HG03575 (cell line): ENCODE measurements around the gene KCNK7.

Experiments
- ATAC-seq: cut with Tn5 transposase; IDR thresholded peaks from one replicate; pipeline ENCODE4 v1.9.1; 2021; ENCODE audit not compliant: unreplicated experiment, insufficient number of reproducible peaks, low FRiP score; ENCODE audit errors: extremely low read depth

Gene KCNK7

DNA sequence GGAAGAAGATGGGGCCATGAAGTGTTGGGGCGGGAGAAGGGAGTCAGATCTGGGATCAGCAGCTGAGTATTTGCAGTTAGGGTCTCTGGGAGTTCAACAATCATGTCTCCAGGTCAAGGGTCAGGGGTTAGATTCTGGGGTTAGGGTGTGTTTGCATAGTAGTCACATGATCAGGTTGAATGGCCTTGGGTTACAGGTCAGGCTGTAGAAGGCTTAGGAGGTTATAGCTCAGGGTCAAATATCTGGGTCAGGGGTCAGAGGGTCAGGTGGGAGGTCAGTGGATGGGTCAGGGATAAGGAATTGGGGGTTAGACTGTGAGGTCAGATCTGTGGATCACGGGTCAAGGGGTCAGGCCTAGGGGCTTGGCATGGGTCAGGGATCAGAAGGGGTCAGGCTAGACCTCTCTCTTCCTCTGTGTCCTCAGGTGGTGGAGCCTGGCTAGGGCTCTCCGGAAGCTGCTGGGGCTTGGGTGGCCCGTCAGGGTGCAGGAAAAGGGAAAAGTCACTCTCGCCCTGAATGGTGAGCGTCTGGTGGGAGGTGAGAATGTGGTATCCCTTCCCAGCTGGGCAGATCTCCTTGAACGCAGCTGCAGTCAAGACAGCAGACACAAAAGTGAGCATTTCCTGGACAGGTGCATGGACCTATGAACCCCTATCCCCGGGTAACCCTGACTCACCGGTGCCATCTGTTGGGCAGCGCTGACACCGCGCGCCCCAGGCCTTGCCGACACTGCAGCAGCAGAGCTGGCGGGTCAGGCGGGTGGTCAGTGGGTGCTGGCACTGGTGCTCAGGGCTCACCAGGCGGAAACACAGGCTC, 43.8 kb downstream of the KCNK7 start:
- no peak for ATAC-seq

DNA sequence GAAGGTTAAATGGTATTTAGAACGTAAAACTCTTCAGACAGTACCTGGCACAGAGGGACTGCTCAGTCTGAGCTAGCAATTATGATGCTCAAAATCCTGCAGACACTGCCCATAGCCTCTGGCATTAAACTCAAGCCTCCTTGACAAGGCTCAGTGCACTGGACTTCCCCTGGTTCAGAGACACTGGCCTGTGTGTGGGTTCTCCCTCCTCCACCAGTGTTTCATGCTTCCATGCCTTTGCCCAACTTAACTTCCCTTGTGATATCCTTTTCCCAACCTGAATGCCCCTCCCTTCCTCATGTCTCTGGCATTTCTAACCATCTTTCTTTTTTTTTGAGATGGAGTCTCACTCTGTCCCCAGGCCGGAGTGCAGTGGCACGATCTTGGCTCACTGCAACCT, 46.5 kb downstream of the KCNK7 start:
- ATAC-seq: no peak

DNA sequence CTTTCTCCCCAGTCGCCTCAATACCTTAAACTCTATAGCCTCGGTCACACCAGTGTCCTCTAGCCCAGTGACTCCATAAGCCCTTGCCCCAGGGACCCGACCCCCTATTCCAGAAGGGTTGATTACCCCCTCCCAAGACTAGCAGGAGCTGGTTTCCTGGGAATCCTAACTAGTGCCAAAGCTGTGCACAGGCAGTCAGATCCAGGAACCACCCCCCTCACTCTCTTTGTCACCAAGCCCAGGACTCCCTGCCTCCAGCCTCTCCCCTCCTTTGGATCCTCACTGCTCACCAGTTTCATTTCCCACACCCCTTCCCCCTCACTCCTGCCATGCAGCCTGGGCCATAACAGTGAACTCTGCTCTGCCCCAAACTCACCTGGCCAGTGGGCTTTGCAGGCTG, 47.2 kb downstream of the KCNK7 start:
- ATAC-seq: no peak

DNA sequence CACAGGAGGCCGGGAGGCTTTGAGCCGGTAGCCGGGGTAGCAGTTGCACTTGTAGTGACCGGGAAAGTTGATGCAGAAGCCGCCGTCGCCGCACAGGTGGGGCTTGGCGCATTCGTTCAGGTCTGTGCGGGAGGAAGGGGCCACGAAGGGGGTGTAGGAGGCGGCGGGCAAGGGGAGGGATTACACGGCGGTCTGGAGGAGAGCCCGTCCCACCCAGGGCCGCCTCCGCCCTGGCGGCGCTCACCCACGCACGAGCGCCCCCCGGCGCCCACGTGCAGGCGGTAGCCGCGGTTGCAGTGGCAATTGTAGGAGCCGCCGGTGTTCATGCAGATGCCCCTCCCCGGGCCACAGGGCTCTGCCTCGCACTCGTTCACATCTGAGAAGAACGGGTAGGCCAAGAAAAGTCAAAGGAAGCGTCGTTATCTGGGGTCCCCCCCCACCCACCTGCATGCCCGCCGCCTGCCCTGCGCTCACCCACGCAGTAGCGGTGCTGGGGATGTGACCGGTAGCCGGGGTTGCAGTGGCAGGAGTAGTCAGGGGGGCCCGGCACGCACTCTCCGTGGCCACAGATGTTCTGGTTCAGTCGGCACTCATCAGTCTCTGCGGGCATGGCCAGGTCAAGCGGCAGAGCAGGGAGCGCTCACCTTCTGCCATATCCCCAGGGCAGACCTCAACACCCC, 48.0 kb downstream of the KCNK7 start:
- ATAC-seq: no peak

DNA sequence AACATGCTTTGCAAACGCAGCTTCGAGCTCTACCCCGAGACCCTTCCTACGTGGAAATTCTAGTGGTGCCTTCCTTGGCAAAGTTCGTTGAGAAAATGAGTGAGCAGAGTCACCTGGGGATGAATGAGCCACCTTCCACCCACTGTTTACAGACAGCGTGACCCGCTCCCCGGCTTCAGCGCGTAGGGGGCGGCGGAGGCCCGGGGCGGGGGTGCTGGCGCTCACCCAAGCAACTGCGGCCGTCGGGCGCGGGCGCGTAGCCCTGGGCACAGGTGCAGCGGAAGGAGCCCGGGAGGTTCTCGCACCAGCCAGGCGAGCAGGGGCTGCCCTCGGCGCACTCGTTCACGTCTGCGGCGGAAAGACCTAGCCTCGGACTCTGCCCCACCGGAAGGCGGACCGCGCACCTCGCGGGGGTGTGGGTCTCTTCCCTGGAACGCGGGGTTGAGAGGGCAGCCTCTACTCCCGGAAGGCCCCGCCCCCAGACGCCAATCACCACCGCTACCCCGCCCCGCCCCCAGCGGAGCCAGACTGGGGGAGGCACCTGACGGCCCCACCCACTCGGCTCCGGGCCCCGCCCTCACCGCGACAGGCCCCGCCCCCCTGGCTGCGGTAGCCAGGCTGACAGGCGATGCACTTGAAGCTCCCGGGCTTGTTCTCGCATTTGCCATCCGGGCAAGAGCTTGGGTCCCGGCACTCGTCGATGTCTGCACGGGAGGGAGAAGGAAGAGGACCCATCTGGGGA, 49.2 kb downstream of the KCNK7 start:
- no peak for ATAC-seq

DNA sequence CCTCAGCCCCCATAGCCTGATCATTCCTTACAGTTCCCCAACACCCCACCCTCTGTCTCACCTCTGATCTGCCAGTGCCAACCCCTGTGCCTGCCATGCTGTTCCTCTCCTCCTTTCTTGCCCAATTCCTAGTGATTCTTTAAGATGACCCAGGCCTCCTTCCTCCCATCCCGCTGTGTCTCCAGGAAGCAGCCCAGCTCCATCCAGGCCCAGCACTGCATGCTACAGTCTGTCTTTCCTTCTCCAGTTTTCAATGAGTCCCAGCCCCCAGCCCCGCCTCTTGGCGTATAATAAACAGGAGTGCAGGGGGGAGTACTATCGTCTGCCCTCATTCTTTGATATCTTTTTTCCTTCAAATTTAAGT, 49.8 kb downstream of the KCNK7 start:
- no peak for ATAC-seq
